AG04449 (cell line): Measurements from ENCODE around the gene ABCA5.

ENCODE experiments used
- CTCF ChIA-PET: fragments of 350-600 bp; formaldehyde crosslinking; extraction: SDS; loops from one replicate; lab custom pipeline; 2021; ENCODE audit warnings: antibody characterized with exemption; lab: Yijun Ruan, JAX
- POLR2A ChIA-PET: fragments of 400-600, 350-600 bp; formaldehyde crosslinking; extraction: SDS; loops from one replicate; lab custom pipeline; 2020; ENCODE audit warnings: antibody characterized with exemption, inconsistent platforms; lab: Yijun Ruan, JAX
- DNase-seq: peaks from one replicate; pipeline ENCODE4 v3.0.0-alpha.2; 2010; ENCODE audit warnings: low read depth, low spot score
- H3K4me3 ChIP-seq: 2 replicates; pipeline ENCODE4 v1.5.1; 2011; ENCODE audit warnings: low read depth, mild to moderate bottlenecking, control low read depth, low read length
- TF ChIP-seq, protein P1 (sequence below): IDR thresholded peaks from one replicate; pipeline ENCODE4 v1.5.1; 2011; ENCODE audit warnings: mild to moderate bottlenecking, moderate library complexity, low read length, control low read depth, inconsistent platforms; ENCODE audit not compliant: insufficient read depth; ENCODE audit errors: missing control alignments

ABCA5 gene

DNA sequence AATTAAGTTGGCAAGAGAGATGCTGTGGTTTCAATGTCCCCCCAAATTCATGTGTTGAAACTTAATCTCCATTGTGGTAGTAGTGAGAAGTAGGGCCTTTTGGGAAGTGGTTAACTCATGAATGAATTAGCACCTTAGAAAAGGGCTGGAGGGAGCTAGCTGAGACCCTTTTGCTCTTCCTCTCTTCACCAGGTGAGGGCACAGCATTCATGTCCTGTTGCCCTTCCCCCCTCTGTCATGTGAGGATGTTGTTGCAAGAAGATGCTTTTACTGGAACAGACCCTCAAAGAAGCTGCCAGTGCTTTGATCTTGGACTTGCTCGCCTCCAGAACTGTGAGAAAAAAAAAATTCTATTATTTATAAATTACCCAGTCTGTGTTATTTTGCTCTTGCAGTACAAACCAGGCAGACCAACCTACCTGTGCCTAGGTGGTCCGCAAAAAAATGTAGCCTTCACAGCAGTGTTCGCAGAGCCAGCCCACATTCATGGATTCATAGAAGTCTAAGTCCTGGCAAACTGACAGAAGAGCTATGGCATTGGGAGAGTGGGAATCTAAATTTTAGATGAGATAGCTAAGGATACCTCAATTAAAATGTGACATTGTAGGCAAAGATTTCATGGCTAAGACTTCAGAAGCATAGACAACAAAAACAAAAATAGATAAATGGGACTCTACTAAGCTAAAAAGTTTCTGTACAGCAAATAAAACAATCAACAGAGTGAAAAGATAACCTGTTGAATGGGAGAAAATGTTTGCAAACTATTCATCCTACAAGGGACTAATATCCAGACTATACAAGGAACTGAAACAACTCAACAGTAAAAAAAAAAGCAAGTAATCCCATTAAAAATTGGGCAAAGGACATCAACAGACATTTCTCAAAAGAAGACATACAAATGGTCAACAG is 32.0 kb upstream of the ABCA5 start:
- ChIA-PET POLR2A (no interaction called here), CTCF (no interaction called here)
- TF ChIP-seq, protein P1, sequence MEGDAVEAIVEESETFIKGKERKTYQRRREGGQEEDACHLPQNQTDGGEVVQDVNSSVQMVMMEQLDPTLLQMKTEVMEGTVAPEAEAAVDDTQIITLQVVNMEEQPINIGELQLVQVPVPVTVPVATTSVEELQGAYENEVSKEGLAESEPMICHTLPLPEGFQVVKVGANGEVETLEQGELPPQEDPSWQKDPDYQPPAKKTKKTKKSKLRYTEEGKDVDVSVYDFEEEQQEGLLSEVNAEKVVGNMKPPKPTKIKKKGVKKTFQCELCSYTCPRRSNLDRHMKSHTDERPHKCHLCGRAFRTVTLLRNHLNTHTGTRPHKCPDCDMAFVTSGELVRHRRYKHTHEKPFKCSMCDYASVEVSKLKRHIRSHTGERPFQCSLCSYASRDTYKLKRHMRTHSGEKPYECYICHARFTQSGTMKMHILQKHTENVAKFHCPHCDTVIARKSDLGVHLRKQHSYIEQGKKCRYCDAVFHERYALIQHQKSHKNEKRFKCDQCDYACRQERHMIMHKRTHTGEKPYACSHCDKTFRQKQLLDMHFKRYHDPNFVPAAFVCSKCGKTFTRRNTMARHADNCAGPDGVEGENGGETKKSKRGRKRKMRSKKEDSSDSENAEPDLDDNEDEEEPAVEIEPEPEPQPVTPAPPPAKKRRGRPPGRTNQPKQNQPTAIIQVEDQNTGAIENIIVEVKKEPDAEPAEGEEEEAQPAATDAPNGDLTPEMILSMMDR, result no peak
- DNase-seq, result no peak
- no peak overlapping the region for H3K4me3 ChIP-seq

DNA sequence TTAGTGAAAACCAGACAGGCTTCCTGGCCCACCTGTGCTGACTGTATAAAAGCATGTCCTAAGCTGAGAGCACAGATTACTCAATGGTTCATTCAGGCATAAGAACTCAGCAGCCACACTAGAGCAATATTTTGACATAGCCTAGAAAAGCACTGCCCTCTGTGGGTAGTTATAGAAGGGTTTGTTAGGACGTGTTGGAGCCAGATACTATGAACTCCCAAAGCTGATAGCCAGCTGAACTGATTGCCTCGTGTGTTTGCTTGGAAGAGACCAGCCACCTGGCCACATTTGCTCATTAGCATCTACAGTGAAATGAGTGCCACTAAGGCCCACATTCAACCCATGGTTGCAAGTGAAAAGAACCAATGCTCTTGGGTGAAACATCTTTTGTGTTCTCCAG is 30.8 kb upstream of the ABCA5 start:
- ChIA-PET CTCF (no interaction called here), POLR2A (no interaction called here)
- DNase-seq, result no peak
- TF ChIP-seq, protein P1, result no peak
- H3K4me3 ChIP-seq, result no peak overlapping the region

DNA sequence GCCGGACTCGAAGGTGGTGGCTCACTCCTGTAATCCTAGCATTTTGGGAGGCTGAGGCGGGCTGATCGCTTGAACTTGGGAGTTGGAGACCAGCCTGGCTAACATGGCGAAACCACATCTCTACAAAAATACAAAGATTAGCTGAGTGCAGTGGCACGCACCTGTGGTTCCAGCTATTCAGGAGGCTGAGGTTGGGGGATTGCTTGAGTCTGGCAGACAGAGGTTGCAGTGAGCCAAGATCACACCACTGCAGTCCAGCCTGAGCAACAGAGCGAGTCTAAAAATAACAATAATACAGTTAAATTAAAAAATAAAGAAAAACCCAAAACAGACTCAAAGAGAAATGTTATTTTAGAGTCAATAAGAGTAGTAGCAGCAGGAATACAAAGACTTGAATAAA is 29.7 kb upstream of the ABCA5 start:
- TF ChIP-seq, protein P1, result no peak
- no peak overlapping the region for H3K4me3 ChIP-seq
- DNase-seq, result no peak
- POLR2A ChIA-PET, result no interaction called here
- CTCF ChIA-PET, result no interaction called here

DNA sequence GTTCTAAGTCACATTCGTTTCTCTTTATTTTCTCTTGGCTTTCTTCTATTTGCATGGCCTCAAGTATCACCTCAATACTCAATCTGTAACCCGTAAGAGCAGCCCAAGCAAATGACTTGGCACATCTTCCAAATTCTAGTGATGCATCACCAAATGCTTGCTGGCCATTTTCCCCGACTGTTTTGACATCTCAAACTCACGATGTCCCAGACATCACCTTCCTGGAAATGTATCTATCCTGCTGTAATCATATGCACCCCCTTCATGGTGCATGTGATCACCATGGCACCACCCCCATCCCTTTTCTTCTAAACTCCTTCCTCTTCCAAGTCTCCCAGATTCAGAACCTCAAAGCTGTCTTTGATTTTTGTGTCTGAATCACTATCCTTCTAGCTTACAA is 24.0 kb upstream of the ABCA5 start:
- POLR2A ChIA-PET, result no interaction called here
- CTCF ChIA-PET, result no interaction called here
- TF ChIP-seq, protein P1, result no peak
- no peak overlapping the region for H3K4me3 ChIP-seq
- DNase-seq, result no peak

DNA sequence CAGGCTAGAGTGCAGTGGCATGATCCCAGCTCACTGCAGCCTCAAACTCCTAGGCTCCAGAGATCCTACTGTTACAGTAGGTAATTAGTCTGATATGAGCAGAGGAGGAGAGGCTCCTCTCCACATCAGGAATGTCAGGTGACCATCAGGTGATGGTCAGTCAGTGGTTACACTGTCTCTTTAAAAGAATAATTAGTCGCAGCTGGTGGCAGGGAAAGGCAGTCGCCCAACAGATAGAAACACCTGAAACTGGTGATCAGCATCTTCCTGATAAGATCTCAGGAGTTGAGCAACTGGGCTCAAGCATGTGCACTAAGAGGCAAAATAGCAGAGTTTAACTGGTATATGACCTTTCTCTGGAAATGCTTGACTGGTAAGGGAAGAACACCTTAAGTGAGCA is 21.5 kb upstream of the ABCA5 start:
- ChIA-PET CTCF (no interaction called here), POLR2A (no interaction called here)
- H3K4me3 ChIP-seq, result no peak overlapping the region
- TF ChIP-seq, protein P1, result no peak
- no peak for DNase-seq

DNA sequence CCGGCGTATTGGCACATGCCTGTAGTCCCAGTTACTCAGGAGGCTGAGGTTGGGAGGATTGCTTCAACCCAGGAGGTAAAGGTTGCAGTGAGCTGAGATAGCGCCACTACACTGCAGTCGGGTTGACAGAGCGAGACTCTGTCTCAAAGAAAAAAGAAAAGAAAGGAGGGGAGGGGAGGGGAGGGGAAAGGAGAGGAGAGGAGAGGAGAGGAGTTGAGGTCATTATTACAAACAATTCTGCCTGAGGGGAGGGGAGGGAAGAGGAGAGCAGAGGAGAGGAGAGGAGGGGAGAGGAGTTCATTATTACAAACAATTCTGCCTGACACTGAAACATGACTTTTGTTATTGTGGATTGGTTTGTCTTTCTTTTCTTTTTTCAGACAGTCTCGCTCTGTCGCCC is 19.8 kb upstream of the ABCA5 start:
- TF ChIP-seq, protein P1, result no peak
- ChIA-PET CTCF (interaction anchor here (1.0 kb wide), 1 partner anchor 11 kb away, joined by 3 read pairs; no protein-coding TSS in a partner anchor), POLR2A (no interaction called here)
- DNase-seq, result no peak
- no peak overlapping the region for H3K4me3 ChIP-seq
